ENCODE data around the gene LY6G5B. TPM values are rescaled to one million over a fixed set of nuclear protein-coding genes. Genes with fewer than 3 reads are reported as not detected.
A peak's percentile ranks its signal among the peaks of the same experiment; 100 is the strongest.
"Not testable (repeated sequence)": the region's sequence is repeated elsewhere in the genome, so short reads cannot be mapped to it uniquely, and the experiment has no call there.

Gene LY6G5B
- total RNA-seq, 2 donors from 2014 or later, result 3.2 to 8.8 TPM

GRCh38 chr6:31705931-31706330, 36.2 kb downstream of the LY6G5B start:
- intact Hi-C loops (cut with DNase I), result no loop called here
- ATAC-seq, result no peak
- no peak for DNase-seq

- no peak for DNase-seq
- intact Hi-C loops (cut with DNase I), result no loop called here
- no peak for ATAC-seq
These were observed 36.8 kb downstream of the LY6G5B start, which contains the start of gene LY6G6F for GRCh38 chr6:31706599-31706998. Gene LY6G6F (plus strand): TSS chr6:31706866. CDS start chr6:31706907, 41 bp downstream.

DNA sequence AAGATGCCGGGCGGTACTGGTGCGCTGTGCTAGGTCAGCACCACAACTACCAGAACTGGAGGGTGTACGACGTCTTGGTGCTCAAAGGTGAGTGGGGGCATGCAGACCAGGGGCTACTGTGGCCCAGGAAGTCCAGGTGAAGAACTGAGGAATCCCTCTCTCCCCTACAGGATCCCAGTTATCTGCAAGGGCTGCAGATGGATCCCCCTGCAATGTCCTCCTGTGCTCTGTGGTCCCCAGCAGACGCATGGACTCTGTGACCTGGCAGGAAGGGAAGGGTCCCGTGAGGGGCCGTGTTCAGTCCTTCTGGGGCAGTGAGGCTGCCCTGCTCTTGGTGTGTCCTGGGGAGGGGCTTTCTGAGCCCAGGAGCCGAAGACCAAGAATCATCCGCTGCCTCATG, 37.9 kb downstream of the LY6G5B start:
- DNase-seq, result no peak
- no peak for ATAC-seq
- intact Hi-C loops (cut with DNase I), result no loop called here

DNA sequence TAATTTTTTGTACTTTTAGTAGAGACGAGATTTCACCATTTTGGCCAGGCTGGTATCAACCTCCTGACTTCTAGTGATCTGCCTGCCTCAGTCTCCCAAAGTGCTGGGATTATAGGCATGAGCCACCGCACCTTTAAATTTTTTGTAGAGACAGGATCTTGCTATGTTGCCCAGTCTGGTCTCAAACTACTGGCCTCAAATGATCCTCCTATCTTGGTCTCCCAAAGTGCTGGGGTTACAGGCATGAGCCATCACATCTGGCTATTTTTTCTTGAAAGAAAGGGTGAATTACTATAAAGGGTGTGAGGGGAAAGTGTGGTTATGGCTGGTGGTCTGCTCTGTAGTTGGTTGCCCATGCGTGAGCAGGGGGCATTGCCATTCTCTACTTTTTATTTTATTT, 38.4 kb downstream of the LY6G5B start:
- ATAC-seq (no peak), DNase-seq (no peak)
- intact Hi-C loops (cut with DNase I), result no loop called here

- intact Hi-C loops (cut with DNase I); ATAC-seq; DNase-seq: not testable (repeated sequence)
These were observed 39.4 kb downstream of the LY6G5B start for GRCh38 chr6:31709157-31709556.

DNA sequence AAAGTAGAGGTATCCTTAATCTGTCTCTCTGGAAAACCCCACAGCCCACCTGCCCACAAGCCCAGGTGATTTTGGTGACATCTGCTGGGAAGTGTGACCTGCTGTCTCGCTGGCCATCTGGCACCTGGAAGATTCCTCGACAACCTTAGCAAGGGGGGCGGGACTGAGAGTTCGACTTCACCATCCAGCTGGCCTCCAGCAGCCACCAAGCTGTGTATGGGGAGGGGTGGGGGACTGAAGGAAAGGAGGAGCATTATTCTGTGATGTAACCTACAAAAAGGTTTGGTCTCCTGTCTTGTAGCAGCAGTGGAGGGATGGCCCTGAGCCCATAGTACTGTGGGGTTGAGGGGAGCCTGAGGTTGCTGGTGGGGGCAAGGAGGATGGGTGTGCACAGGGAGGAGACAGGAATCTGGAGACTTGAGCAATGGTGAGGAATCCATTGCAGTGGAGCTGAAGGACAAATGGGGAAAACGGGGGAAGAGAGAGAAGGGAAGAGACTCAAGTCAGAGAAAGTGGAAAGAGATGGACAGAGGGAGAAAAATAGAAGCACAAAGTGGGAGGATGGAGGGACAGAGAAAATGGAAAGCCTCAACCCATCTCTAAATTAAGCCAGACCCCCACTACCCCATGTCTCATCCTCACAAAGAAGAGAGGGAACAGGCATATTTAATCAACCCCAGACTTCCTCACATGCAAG, 40.9 kb downstream of the LY6G5B start:
- ATAC-seq (no peak), DNase-seq (no peak)
- intact Hi-C loops (cut with DNase I), result no loop called here

- intact Hi-C loops (cut with DNase I), result no loop called here
- ATAC-seq (peak in 1 of 2 donors; percentile 29), DNase-seq (no peak)
These were observed 41.5 kb downstream of the LY6G5B start for GRCh38 chr6:31711233-31711632.

- ATAC-seq (peak in 1 of 2 donors; percentile 44), DNase-seq (no peak)
These were observed 42.5 kb downstream of the LY6G5B start for GRCh38 chr6:31712296-31712695.

DNA sequence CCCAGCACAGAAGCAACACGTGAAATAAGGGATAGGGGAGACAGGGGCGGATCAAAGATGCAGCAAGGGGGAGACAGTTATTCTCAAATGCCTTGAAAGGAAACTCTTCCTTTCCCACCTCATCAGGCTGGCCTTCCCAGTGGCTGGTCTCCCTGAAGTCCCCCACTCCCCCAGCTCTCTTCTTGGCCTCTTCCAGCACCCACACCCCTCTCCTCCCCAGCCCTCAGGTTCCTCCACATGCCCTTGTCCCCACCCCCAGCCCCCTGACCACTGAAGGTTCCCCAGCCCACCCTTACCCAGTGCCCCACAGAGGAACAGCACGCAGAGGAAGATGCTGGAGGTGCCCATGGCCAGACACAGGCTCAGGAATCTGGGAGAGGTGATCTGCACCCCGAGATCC, 43.7 kb downstream of the LY6G5B start:
- no peak for DNase-seq
- intact Hi-C loops (cut with DNase I), result no loop called here
- no peak for ATAC-seq

More at GRCh38 chr6:31712296-31712695, 42.5 kb downstream of the LY6G5B start:
- intact Hi-C loops (cut with DNase I), result no loop called here

DNA sequence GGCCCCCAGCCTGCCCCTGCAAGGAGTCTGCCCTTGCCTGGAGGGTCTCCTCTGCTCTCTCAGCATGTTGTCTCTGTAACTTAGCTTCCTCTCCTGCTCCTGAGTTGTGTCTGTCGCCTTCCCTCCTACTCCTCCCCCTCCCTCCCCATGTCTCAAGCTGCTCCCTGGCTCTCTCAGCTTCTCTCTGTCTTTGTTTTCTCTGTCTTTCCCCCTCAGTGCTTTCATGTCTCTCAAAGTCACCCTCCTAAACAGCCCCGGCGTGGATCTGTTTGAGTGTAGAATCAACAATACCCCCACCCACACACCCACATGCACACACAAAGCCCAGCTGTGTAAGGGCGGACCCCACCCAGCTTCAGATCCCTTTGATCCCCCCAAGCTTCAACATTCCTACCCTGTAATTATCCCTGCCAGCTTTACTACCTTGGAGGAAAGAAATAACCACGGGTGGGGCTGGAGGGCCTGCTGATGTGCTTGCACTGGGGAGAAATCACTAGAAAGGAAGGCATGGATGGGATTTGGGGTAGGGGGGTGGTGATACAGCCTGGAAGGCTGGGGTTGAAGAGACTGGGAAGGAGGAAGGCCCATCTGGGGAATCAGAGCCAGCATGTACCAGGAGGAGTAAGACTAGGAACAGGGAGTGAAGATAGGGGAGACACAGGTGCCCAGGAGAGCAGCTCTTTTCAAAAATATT, 44.4 kb downstream of the LY6G5B start:
- no peak for DNase-seq
- ATAC-seq, result no peak
- intact Hi-C loops (cut with DNase I), result no loop called here

GRCh38 chr6:31715022-31715958, 45.5 kb downstream of the LY6G5B start, which contains the start of gene LY6G6D:
Gene LY6G6D (plus strand): TSS chr6:31715348. CDS start chr6:31715356, 8 bp downstream.
- intact Hi-C loops (cut with DNase I), result no loop called here
- DNase-seq, result no peak
- no peak for ATAC-seq

- intact Hi-C loops (cut with DNase I), result no loop called here
- DNase-seq (no peak), ATAC-seq (no peak)
These were observed 47.9 kb downstream of the LY6G5B start for GRCh38 chr6:31717499-31718222.

GRCh38 chr6:31718265-31718664, 48.5 kb downstream of the LY6G5B start:
- ATAC-seq (no peak), DNase-seq (no peak)
- intact Hi-C loops (cut with DNase I), result no loop called here

- intact Hi-C loops (cut with DNase I), result no loop called here
- DNase-seq (no peak), ATAC-seq (no peak)
These were observed 49.2 kb downstream of the LY6G5B start for GRCh38 chr6:31719001-31719400.

- intact Hi-C loops (cut with DNase I), result no loop called here
- DNase-seq (no peak), ATAC-seq (no peak)
These were observed 50.5 kb downstream of the LY6G5B start for GRCh38 chr6:31720196-31720770.

- no peak for ATAC-seq
- intact Hi-C loops (cut with DNase I), result no loop called here
- DNase-seq, result no peak
These were observed 51.7 kb downstream of the LY6G5B start, which contains the start of gene LY6G6C for GRCh38 chr6:31721351-31722020. Gene LY6G6C (minus strand): TSS chr6:31721746. CDS start chr6:31721679, 67 bp downstream.

- DNase-seq (no peak), ATAC-seq (no peak)
- intact Hi-C loops (cut with DNase I), result no loop called here
These were observed 52.4 kb downstream of the LY6G5B start for GRCh38 chr6:31722173-31722572.
